Central memory CD4-positive, alpha-beta T cell (primary cell): Measurements from ENCODE around the gene SEC14L1.
A peak's percentile ranks its signal among the peaks of the same experiment; 100 is the strongest.
"Not testable (repeated sequence)": the region's sequence is repeated elsewhere in the genome, so short reads cannot be mapped to it uniquely, and the experiment has no call there.

ENCODE experiments used
- DNase-seq: peaks from one replicate; pipeline ENCODE4 v3.0.0; 2022

The SEC14L1 gene

GRCh38 chr17:77242118-77242851, 101.5 kb downstream of the SEC14L1 start:
- no peak for DNase-seq

- DNase-seq: no peak
These were observed 104.6 kb downstream of the SEC14L1 start for GRCh38 chr17:77245162-77245926.

GRCh38 chr17:77246110-77247047, 105.6 kb downstream of the SEC14L1 start:
- DNase-seq: no peak

- DNase-seq: peak; percentile 76
These were observed 106.3 kb downstream of the SEC14L1 start for GRCh38 chr17:77247048-77247541.

DNA sequence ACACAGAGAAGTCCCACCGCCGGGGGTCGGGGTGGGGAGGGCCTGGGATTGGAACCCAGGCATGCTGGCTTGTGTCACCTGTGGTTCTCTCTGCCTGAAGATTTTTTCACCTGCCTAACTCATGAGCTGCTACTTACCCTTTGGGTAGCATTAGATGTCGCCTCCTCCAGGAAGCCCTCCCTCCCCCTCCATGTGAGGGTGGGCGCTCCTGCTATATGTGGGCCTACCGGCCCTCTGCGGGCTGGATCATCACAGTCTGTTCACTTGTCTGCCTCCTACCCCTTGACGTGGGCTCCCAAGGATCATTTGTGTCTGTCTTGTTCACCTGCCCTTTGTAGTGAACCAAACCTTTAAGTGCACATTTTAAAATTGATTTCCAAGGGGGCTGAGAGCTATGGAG, 106.8 kb downstream of the SEC14L1 start:
- DNase-seq: no peak

GRCh38 chr17:77248216-77249114, 107.7 kb downstream of the SEC14L1 start:
- no peak for DNase-seq

- no peak for DNase-seq
These were observed 110.9 kb downstream of the SEC14L1 start for GRCh38 chr17:77251622-77252183.

DNA sequence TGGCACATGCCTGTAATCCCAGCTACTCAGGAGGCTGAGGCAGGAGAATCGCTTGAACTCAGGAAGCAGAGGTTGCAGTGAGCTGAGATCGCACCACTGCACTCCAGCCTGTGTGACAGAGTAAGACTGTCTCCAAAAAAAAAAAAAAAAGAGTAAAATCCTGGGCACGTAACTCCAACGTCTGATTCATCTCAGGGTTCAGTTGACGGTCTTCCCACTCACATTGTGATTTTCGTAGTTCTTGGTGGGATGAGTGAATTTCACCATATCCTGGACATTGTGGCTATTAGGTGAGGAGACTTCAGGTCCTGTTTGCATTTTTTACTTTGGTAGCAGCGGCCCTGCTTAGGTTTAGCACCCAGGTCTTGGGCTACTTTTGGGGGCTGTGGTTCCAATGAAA, 111.5 kb downstream of the SEC14L1 start:
- DNase-seq: not testable (repeated sequence)

GRCh38 chr17:77253611-77254051, 112.9 kb downstream of the SEC14L1 start:
- DNase-seq: no peak

DNA sequence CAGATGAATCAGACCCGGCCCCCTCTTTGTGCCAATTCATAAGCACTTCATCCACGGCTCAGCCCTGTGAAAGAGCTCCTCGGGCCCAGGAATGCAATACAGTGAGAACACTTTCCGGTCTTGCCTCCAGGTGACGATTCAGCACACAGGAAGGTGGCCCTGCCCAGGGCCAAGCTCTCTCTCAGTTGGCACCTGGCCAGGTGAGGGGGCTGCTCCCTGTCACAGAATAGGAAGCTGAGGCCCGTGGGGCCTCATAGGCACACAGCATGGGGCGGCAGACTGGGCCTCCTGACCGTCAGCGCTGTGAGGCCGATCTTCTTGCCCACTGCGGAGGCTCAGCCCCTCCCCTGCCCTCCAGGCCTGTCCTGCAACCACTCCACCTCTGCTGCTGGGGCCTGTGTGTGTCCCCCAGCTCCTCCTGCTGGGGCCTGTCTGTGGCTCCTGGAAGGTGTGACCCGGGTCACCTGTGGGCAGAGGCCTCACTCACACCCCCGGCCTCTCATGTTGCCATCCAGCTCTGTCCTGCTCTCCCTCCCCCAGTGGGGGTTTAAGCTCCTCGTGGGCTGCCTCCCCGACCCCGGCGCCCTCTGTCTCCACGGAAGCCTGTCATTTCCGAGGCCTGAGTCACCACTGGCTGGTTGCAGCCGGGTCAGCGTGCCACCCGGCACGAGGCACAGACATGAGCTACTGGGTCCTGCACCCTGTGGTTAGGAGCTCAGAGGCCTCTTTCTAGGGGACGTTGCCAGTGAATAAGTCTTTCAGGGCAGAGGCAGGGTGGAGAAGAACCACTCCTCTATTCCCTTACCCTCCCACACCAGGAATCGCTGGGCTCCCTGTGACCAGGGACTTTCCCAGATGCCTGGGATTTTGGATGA, 114.4 kb downstream of the SEC14L1 start:
- DNase-seq: no peak

DNA sequence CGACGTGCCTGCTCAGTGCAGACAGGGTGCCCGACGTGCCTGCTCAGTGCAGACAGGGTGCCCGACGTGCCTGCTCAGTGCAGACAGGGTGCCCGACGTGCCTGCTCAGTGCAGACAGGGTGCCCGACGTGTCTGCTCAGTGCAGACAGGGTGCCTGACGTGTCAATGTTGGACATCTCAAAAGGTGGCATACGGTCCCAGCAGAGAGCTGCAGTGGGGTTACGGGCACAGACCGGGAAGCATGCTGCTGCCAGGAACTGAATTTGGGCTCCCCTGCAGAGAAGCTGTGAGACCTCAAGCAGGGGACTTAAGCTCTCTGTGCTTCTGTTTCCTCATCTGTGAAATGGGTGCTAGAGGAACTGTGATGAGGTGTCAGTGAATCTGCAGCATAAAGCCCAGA, 115.2 kb downstream of the SEC14L1 start:
- DNase-seq: not testable (repeated sequence)

DNA sequence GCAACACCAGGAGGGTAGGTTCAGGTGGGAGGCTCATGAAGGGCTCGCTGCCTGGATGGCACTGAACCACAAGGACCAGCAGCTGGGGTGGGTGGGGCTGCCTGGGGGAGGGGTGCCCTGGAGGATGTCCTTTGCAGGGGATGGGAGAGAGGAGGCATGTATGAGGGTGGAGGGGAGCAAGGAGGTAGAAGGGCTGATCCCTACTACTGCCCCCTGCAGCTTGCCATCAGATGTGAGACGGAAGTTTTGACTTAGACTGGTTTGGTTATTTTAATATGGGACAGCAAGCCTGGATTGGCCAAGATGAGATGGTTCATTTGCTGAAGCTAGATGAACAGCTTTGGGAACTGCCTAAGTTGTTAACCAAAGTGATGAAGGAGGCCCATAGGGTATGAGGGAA, 115.9 kb downstream of the SEC14L1 start:
- DNase-seq: no peak

DNA sequence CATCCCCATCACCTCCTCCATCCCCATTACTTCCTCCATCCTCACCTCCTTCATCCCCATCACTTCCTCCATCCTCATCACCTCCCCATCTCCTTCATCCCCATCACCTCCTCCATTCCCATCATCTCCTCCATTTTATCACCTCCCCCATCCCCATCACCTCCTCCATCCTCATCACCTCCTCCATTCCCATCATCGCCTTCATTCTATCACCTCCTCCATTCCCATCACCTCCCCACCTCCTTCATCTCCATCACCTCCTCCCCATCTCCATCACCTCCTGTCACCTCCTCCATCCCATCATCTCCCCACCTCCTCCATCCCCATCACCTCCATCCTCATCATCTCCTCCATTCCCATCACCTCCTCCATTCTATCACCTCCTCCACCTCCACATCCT, 116.4 kb downstream of the SEC14L1 start:
- no peak for DNase-seq

DNA sequence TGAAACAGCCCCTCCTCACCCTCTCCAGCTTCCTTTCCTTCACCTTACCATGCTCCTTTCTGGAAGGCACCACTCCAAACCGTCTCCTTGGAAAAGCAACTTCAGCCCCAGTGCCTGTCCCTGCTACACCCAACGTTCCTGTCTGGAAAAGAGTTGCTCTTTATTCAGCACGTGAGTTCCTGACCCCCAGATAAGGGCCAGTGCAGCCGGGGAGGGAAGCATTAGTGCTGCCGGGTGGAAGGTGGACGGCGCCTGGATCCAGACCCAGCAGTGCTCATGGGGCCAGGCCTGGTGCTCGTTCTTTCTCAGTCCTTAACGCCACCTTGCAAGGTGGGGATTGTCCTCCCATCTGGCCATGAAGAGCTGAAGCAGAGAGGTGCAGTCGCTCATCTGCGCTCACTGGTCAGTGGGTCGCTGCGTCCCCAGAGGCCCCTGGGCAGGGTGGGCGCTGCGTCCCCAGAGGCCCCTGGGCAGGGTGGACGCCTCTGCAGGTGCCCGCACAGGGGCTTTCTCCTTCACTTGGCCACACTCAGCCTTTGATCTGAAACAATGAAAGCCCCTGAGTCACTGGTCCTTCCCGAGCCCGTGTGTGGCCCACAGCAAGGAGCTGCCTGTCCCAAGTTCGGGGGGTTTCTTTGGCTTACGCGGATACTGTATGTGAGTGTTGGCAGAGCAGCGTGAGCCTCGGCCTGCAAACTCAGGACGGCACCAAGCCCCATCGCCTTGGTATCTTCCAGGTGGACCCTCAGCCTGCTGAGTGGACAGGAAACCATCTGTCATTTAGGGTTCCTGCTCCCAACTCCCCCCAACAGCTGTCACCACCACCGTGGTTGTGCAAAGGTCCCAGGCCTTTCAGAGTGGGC, 117.1 kb downstream of the SEC14L1 start:
- DNase-seq: no peak

DNA sequence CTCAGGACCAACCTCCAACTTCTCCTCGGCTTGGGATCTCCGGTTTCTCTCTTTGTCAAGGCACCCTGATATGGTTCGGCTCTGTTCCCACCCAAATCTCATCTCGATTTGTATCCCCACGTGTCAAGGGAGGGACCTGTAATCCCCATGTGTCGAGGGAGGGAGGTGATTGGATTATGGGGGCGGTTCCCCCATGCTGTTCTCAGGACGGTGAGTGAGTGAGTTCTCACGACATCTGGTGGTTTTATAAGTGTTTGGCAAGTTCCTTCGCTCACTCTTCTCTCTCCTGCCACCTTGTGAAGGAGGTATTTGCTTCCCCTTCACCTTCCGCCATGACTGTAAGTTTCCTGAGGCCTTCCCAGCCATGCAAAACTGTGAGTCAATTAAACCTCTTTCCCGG, 117.9 kb downstream of the SEC14L1 start:
- DNase-seq: no peak

- no peak for DNase-seq
These were observed 124.0 kb downstream of the SEC14L1 start for GRCh38 chr17:77264617-77265230.

GRCh38 chr17:77266213-77266612, 125.4 kb downstream of the SEC14L1 start:
- no peak for DNase-seq
